GM18502 (cell line): ENCODE data around the gene RPL3.

Experiments used
- ATAC-seq: cut with Tn5 transposase; IDR thresholded peaks from one replicate; pipeline ENCODE4 v1.9.1; 2021; ENCODE audit warnings: mild to moderate bottlenecking; ENCODE audit not compliant: unreplicated experiment, poor library complexity

The RPL3 gene

GRCh38 chr22:39318507-39319283 lies 728 bp downstream of the RPL3 start:
- peak; percentile 6 for ATAC-seq

- ATAC-seq: no peak
Observed at GRCh38 chr22:39317775-39318506, 1.5 kb downstream of the RPL3 start.

GRCh38 chr22:39317084-39317774 lies 2.2 kb downstream of the RPL3 start:
- no peak for ATAC-seq

GRCh38 chr22:39316440-39317083 lies 2.9 kb downstream of the RPL3 start:
- ATAC-seq: no peak

- no peak for ATAC-seq
Observed at GRCh38 chr22:39315389-39315788, 4.0 kb downstream of the RPL3 start.

GRCh38 chr22:39314251-39314971 lies 5.0 kb downstream of the RPL3 start:
- ATAC-seq: no peak

GRCh38 chr22:39313258-39314001 lies 6.0 kb downstream of the RPL3 start:
- no peak for ATAC-seq

GRCh38 chr22:39312410-39312809 lies 7.0 kb downstream of the RPL3 start:
- ATAC-seq: no peak

GRCh38 chr22:39311592-39312400 lies 7.6 kb downstream of the RPL3 start:
- ATAC-seq: no peak

GRCh38 chr22:39309881-39310714 lies 9.3 kb downstream of the RPL3 start:
- no peak for ATAC-seq

- ATAC-seq: no peak
Observed at GRCh38 chr22:39309364-39309861, 10.0 kb downstream of the RPL3 start.

GRCh38 chr22:39308614-39309363 lies 10.6 kb downstream of the RPL3 start:
- ATAC-seq: no peak

GRCh38 chr22:39306456-39307361 lies 12.7 kb downstream of the RPL3 start:
- ATAC-seq: no peak

GRCh38 chr22:39303892-39304671 lies 15.3 kb downstream of the RPL3 start:
- no peak for ATAC-seq

GRCh38 chr22:39303358-39303757 lies 16.1 kb downstream of the RPL3 start:
- no peak for ATAC-seq
